Subcutaneous abdominal adipose tissue (tissue), 5 donors: Measurements from ENCODE around the gene PELI2.

ENCODE experiments used
- H3K27ac ChIP-seq: one replicate; pipeline ENCODE4 v1.7.0; 2013; ENCODE audit warnings: low read depth, mild to moderate bottlenecking, inconsistent platforms, low read length, moderate library complexity
- H3K27me3 ChIP-seq, 5 donors: one replicate each; pipeline ENCODE4 v1.7.0; 2013; ENCODE audit warnings: low read length in 5 of 5, inconsistent platforms in 1 of 5; ENCODE audit not compliant: control insufficient read depth in 5 of 5, insufficient read depth in 4 of 5
- H3K36me3 ChIP-seq, 5 donors: one replicate each; pipeline ENCODE4 v1.7.0; 2013; ENCODE audit warnings: low read length in 5 of 5; ENCODE audit not compliant: control insufficient read depth in 5 of 5, insufficient read depth in 5 of 5
- H3K4me1 ChIP-seq, 5 donors: one replicate each; pipeline ENCODE4 v1.7.0; 2013; ENCODE audit warnings: low read length in 5 of 5, mild to moderate bottlenecking in 3 of 5, moderate library complexity in 1 of 5; ENCODE audit not compliant: control insufficient read depth in 5 of 5, insufficient read depth in 5 of 5
- H3K4me3 ChIP-seq, 5 donors: one replicate each; pipeline ENCODE4 v1.7.0; 2013; ENCODE audit warnings: low read length in 5 of 5, low read depth in 1 of 5
- H3K9ac ChIP-seq, 5 donors: one replicate each; pipeline ENCODE4 v1.7.0; 2013; ENCODE audit warnings: low read length in 5 of 5, mild to moderate bottlenecking in 4 of 5, moderate library complexity in 3 of 5
- H3K9me3 ChIP-seq, 5 donors: one replicate each; pipeline ENCODE4 v1.7.0; 2013; ENCODE audit warnings: low read length in 5 of 5; ENCODE audit not compliant: control insufficient read depth in 5 of 5
- donor health status: healthy.
- donor health status: healthy.
- donor health status: healthy.
- donor health status: healthy.
- donor health status: healthy.

PELI2 gene

GRCh38 chr14:56180754-56181542 lies 62.7 kb downstream of the PELI2 start:
- no peaks in the 10 kb centered on the region for H3K27me3 ChIP-seq
- peaks cover 0 to 4% (median 0%) of the 10 kb centered on the region in 5 donors for H3K36me3 ChIP-seq
- no peak overlapping the region for H3K27ac ChIP-seq
- no peak overlapping the region for H3K4me3 ChIP-seq
- no peaks in the 10 kb centered on the region for H3K9me3 ChIP-seq
- H3K9ac ChIP-seq, result no peak overlapping the region
- H3K4me1 ChIP-seq, result peaks cover 0 to 3% (median 0%) of the 10 kb centered on the region in 5 donors

- Histone ChIP-seq H3K27ac (no peak overlapping the region), H3K4me3 (no peak overlapping the region), H3K36me3 (peaks cover 0 to 4% (median 0%) of the 10 kb centered on the region in 5 donors)
Measured at GRCh38 chr14:56181681-56182085, 63.5 kb downstream of the PELI2 start.

GRCh38 chr14:56182410-56182809 lies 64.2 kb downstream of the PELI2 start:
- Histone ChIP-seq H3K27me3 (no peaks in the 10 kb centered on the region), H3K4me1 (no peaks in the 10 kb centered on the region), H3K9ac (no peak overlapping the region), H3K36me3 (peaks cover 0 to 4% (median 0%) of the 10 kb centered on the region in 5 donors), H3K27ac (no peak overlapping the region), H3K9me3 (peaks cover 0 to under 1% (median 0%) of the 10 kb centered on the region in 5 donors), H3K4me3 (no peak overlapping the region)

More at GRCh38 chr14:56181681-56182085, 63.5 kb downstream of the PELI2 start:
- no peaks in the 10 kb centered on the region for H3K9me3 ChIP-seq
- H3K27me3 ChIP-seq, result no peaks in the 10 kb centered on the region
- H3K4me1 ChIP-seq, result peaks cover 0 to 3% (median 0%) of the 10 kb centered on the region in 5 donors
- no peak overlapping the region for H3K9ac ChIP-seq

- H3K27me3 ChIP-seq, result no peaks in the 10 kb centered on the region
- H3K9me3 ChIP-seq, result peaks cover 0 to 5% (median 0%) of the 10 kb centered on the region in 5 donors
- no peaks in the 10 kb centered on the region for H3K4me1 ChIP-seq
Measured at GRCh38 chr14:56183631-56184157, 65.5 kb downstream of the PELI2 start.

GRCh38 chr14:56185992-56186391 lies 67.8 kb downstream of the PELI2 start:
- no peak overlapping the region for H3K9ac ChIP-seq
- H3K4me1 ChIP-seq, result peaks cover 0 to 3% (median 0%) of the 10 kb centered on the region in 5 donors
- no peak overlapping the region for H3K4me3 ChIP-seq
- no peaks in the 10 kb centered on the region for H3K36me3 ChIP-seq
- peaks cover 0 to 5% (median 0%) of the 10 kb centered on the region in 5 donors for H3K9me3 ChIP-seq
- no peaks in the 10 kb centered on the region for H3K27me3 ChIP-seq
- H3K27ac ChIP-seq, result no peak overlapping the region

More at GRCh38 chr14:56183631-56184157, 65.5 kb downstream of the PELI2 start:
- H3K9ac ChIP-seq, result no peak overlapping the region
- H3K27ac ChIP-seq, result no peak overlapping the region
- no peaks in the 10 kb centered on the region for H3K36me3 ChIP-seq
- no peak overlapping the region for H3K4me3 ChIP-seq

GRCh38 chr14:56187736-56188135 lies 69.5 kb downstream of the PELI2 start:
- H3K27me3 ChIP-seq, result no peaks in the 10 kb centered on the region
- H3K4me1 ChIP-seq, result peaks cover 0 to 3% (median 0%) of the 10 kb centered on the region in 5 donors
- H3K27ac ChIP-seq, result no peak overlapping the region
- peaks cover 0 to 5% (median 0%) of the 10 kb centered on the region in 5 donors for H3K9me3 ChIP-seq
- no peak overlapping the region for H3K4me3 ChIP-seq
- no peak overlapping the region for H3K9ac ChIP-seq
- H3K36me3 ChIP-seq, result no peaks in the 10 kb centered on the region

- H3K27ac ChIP-seq, result no peak overlapping the region
- peaks cover 0 to 3% (median 0%) of the 10 kb centered on the region in 5 donors for H3K4me1 ChIP-seq
- H3K27me3 ChIP-seq, result no peaks in the 10 kb centered on the region
- peaks cover 0 to 5% (median 0%) of the 10 kb centered on the region in 5 donors for H3K9me3 ChIP-seq
- no peak overlapping the region for H3K4me3 ChIP-seq
- H3K36me3 ChIP-seq, result no peaks in the 10 kb centered on the region
- no peak overlapping the region for H3K9ac ChIP-seq
Measured at GRCh38 chr14:56189307-56189706, 71.1 kb downstream of the PELI2 start.

- H3K4me3 ChIP-seq, result no peak overlapping the region
Measured at GRCh38 chr14:56193347-56193746, 75.1 kb downstream of the PELI2 start.

GRCh38 chr14:56194042-56194441 lies 75.8 kb downstream of the PELI2 start:
- Histone ChIP-seq H3K27ac (no peak overlapping the region), H3K9ac (no peak overlapping the region), H3K9me3 (no peaks in the 10 kb centered on the region), H3K4me1 (peaks cover 3 to 22% (median 8%) of the 10 kb centered on the region in 5 donors), H3K36me3 (no peaks in the 10 kb centered on the region), H3K4me3 (no peak overlapping the region), H3K27me3 (no peaks in the 10 kb centered on the region)

More at GRCh38 chr14:56193347-56193746, 75.1 kb downstream of the PELI2 start:
- H3K27me3 ChIP-seq, result no peaks in the 10 kb centered on the region
- H3K4me1 ChIP-seq, result peaks cover 3 to 20% (median 8%) of the 10 kb centered on the region in 5 donors
- H3K36me3 ChIP-seq, result no peaks in the 10 kb centered on the region
- no peak overlapping the region for H3K9ac ChIP-seq
- H3K9me3 ChIP-seq, result no peaks in the 10 kb centered on the region
- H3K27ac ChIP-seq, result no peak overlapping the region

GRCh38 chr14:56195223-56195622 lies 77.0 kb downstream of the PELI2 start:
- no peaks in the 10 kb centered on the region for H3K9me3 ChIP-seq
- no peaks in the 10 kb centered on the region for H3K27me3 ChIP-seq
- no peak overlapping the region for H3K9ac ChIP-seq
- no peak overlapping the region for H3K27ac ChIP-seq
- peaks cover 3 to 32% (median 15%) of the 10 kb centered on the region in 5 donors for H3K4me1 ChIP-seq
- H3K4me3 ChIP-seq, result no peak overlapping the region
- no peaks in the 10 kb centered on the region for H3K36me3 ChIP-seq
